GM18508 (cell line): ENCODE results near the gene FAM47A.

Experiments used
- ATAC-seq: cut with Tn5 transposase; IDR thresholded peaks from one replicate; pipeline ENCODE4 v1.9.1; 2021; ENCODE audit warnings: moderate number of reproducible peaks; ENCODE audit not compliant: insufficient read depth, unreplicated experiment

FAM47A gene

GRCh38 chrX:34132028-34132427 is at the start of gene FAM47A:
TSS of gene FAM47A (minus strand) at chrX:34132314. CDS start at chrX:34132278, 36 bp downstream.
- no peak for ATAC-seq

- no peak for ATAC-seq
Observed at GRCh38 chrX:34147345-34147744, 15.2 kb upstream of the FAM47A start.

DNA sequence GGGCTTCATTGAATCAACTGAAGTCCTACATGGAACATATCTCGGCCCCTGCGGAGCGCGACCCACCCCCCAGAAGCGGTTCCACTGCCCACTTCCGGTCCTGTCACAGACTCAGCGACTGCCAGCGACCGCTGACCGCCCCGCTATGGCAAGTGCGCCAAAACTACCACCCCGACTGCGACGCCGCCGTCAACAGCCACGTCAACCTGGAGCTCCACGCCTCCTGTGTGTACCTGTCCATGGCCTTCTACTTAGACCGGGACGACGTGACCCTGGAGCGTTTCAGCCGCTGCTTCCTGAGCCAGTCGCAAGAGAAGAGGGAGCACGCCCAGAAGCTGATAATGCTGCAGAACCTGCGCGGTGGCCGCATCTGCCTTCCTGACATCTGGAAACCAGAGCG is 14.8 kb upstream of the FAM47A start:
- ATAC-seq = no peak

- no peak for ATAC-seq
Observed at GRCh38 chrX:34144246-34144645, 12.1 kb upstream of the FAM47A start.

DNA sequence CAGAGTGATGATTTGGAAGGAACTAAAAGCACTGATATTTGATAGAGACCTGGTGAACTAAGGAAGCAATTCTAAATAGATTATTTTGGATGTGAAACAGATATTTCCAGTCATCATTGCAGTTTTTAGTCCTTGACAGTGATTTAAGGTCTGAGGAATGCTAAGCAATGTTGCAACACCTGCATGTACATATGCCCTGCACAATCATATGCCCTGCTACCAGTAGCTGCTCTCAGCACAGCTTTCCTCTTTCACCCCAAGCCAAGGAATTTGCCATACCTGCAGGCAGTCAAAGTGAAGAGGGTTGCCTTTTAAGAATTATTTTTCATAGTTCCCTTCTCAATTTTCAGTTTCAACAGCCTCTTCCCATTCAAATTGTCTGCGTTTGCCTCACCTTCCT is 8.7 kb upstream of the FAM47A start:
- ATAC-seq = no peak

- no peak for ATAC-seq
Observed at GRCh38 chrX:34130980-34131744, 952 bp downstream of the FAM47A start.

- ATAC-seq = no peak
Observed at GRCh38 chrX:34130501-34130900, 1.6 kb downstream of the FAM47A start.

DNA sequence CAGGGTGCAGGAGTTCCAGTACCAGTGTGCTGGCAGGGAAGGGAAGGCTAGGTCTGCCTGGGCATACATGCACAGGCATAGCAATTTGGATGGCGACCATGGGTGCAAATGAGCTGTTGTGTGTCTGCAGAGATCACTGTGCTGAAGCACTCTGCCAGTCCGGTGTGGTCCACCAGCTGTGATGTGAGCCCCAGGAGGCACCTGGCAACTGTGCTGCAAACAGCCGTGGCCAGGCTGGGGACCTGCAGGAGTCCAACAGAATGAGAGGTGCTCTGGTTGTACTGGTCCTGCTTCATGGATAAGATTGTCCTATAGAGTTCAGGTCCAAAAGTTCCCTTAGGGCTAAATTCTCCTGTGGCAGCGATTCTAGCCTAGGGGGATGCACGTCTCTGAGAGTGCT is 6.1 kb downstream of the FAM47A start:
- ATAC-seq = no peak

DNA sequence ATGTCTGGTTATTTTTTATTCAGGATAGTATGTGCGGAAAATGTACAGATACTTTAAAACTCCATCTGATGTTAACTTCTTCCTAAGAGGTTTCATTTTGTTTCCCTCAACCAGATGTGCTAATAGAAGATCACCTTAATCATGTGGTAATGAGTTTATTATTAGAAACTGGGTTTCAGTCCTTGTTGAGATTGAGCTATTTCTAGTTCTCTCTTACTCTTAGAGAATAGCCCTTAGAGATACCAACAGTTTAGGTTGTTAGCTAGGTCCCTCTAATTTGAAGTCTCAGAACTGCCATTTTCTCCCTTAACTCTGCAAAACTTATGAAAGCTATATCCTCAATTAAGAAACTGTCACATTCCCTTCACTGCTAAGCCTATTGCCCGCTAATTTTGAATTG is 13.0 kb downstream of the FAM47A start:
- ATAC-seq = no peak

DNA sequence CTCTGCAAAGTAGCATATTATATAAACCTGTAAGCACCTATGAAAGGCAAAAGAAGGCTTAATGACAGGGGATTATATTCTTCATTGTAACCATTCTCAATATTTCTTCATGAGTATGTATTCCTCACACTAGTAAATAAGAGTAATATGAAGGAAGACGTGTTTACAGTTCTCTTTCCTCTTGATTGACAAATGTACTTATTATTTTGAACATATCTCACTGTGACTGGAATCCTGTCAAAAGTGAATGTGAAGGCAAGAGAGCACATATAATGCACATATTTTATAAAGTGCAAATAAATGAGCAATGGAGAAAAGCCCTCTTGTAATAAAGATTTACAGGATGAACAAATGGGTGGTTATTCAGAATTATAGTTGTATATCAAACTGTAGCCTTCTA is 19.7 kb downstream of the FAM47A start:
- ATAC-seq = no peak
